CD4-positive, alpha-beta T cell (primary cell): ENCODE results near the gene MITF. TPM values are rescaled to one million over a fixed set of nuclear protein-coding genes. Genes with fewer than 3 reads are reported as not detected.

Experiments used
- ATAC-seq: fragments of 200-7000 bp; cut with Tn5 transposase; one replicate; pipeline ENCODE4 v1.10.0; 2022; ENCODE audit warnings: mild to moderate bottlenecking; ENCODE audit not compliant: poor library complexity
- CTCF ChIA-PET: fragments of 350-600 bp; sonication (Branson Sonifier 250); formaldehyde crosslinking; loops from one replicate; lab custom pipeline; 2021; ENCODE audit warnings: antibody characterized with exemption, inconsistent platforms; lab: Charles Lee
- POLR2A ChIA-PET: fragments of 350-600 bp; sonication (Branson Sonifier 250); formaldehyde crosslinking; loops from one replicate; lab custom pipeline; 2021; ENCODE audit warnings: antibody characterized with exemption, inconsistent platforms; lab: Charles Lee
- DNase-seq, 14 experiments: peaks; one replicate each; pipeline ENCODE4 v3.0.0-alpha.2; 2013 to 2020; ENCODE audit warnings: mixed read lengths in 2 of 14
- H3K27ac ChIP-seq, 2 donors: one replicate each; pipeline versions ENCODE4 v1.5.1 to v1.7.0; 2013; ENCODE audit warnings: low read length in 2 of 2, low read depth in 1 of 2, mild to moderate bottlenecking in 1 of 2
- H3K27me3 ChIP-seq, 2 experiments: 1 replicate in 1 of 2; 2 replicates in 1 of 2; pipeline versions ENCODE4 v1.6.1 to v1.7.0; 2013; ENCODE audit warnings: low read length in 2 of 2, control low read depth in 1 of 2, mild to moderate bottlenecking in 1 of 2, moderate library complexity in 1 of 2; ENCODE audit not compliant: insufficient read depth in 2 of 2, control insufficient read depth in 1 of 2
- H3K36me3 ChIP-seq: one replicate; pipeline ENCODE4 v1.6.1; 2013; ENCODE audit warnings: low read length, control low read depth; ENCODE audit not compliant: insufficient read depth
- H3K4me1 ChIP-seq: one replicate; pipeline ENCODE4 v1.6.1; 2013; ENCODE audit warnings: low read length, control low read depth; ENCODE audit not compliant: insufficient read depth
- H3K4me3 ChIP-seq: one replicate; pipeline ENCODE4 v1.5.1; 2013; ENCODE audit warnings: mild to moderate bottlenecking, low read length, moderate library complexity
- H3K9me3 ChIP-seq, 2 experiments: 1 replicate in 1 of 2; 2 replicates in 1 of 2; pipeline versions ENCODE4 v1.6.1 to v1.7.0; 2013; ENCODE audit warnings: low read length in 2 of 2, mild to moderate bottlenecking in 2 of 2, control low read depth in 1 of 2, moderate library complexity in 1 of 2; ENCODE audit not compliant: control insufficient read depth in 1 of 2, insufficient read depth in 1 of 2
- H3K27ac Mint-ChIP-seq: one replicate; pipeline ENCODE4 v1.8.0; 2020; ENCODE audit warnings: mixed read lengths
- H3K27me3 Mint-ChIP-seq: one replicate; pipeline ENCODE4 v1.8.0; 2021; ENCODE audit warnings: mixed read lengths
- H3K36me3 Mint-ChIP-seq: one replicate; pipeline ENCODE4 v1.8.0; 2021; ENCODE audit warnings: low read depth, mixed read lengths
- H3K4me1 Mint-ChIP-seq: one replicate; pipeline ENCODE4 v1.8.0; 2021; ENCODE audit warnings: low read depth, mixed read lengths
- H3K4me3 Mint-ChIP-seq: one replicate; pipeline ENCODE4 v1.8.0; 2020; ENCODE audit warnings: mild to moderate bottlenecking, mixed read lengths
- H3K9me3 Mint-ChIP-seq: one replicate; pipeline ENCODE4 v1.8.0; 2020; ENCODE audit warnings: mixed read lengths
- CTCF ChIP-seq: fragments of 200-600 bp; IDR thresholded peaks from one replicate; pipeline ENCODE4 v1.8.0; 2022; ENCODE audit warnings: antibody characterized with exemption, mild to moderate bottlenecking
- intact Hi-C, 2 experiments: fragments of 100-400 bp; cut with DNase I in 1 of 2; cut with micrococcal nuclease in 1 of 2; formaldehyde crosslinking; loops; one replicate each; pipeline versions ENCODE4 v1.15.1 to v1.9.0; 2023 to 2025; cut with DNase I, micrococcal nuclease
- polyA plus RNA-seq, 2 donors: library from polyadenylated mRNA; unstranded; fragments of 120-200 nt; gene quantifications; one replicate each; pipeline ENCODE4 v1.2.1, GENCODE V29; 2013
- total RNA-seq, 174 experiments: library from RNA in 2 of 174; stranded (reverse) in 2 of 174; gene quantifications; one replicate each; pipeline ENCODE4 v1.2.3 and lab custom pipeline; 2021 to 2026

The MITF gene
- total RNA-seq (not detected), total RNA-seq (lab: John Stamatoyannopoulos, UW) (0 to 7.5 (median 0.18) reads per million in 172 experiments)
- 0.44 TPM for polyA plus RNA-seq (2013, experiment 1 of 2)
- 0.65 TPM for polyA plus RNA-seq (2013, experiment 2 of 2)

- Histone ChIP-seq H3K4me1 (peaks cover 9% of the 10 kb centered on the region), H3K4me3 (peak within 1 kb of the TSS; percentile 27), H3K9me3 (no peaks in the 10 kb centered on the region), H3K36me3 (no peaks in the 10 kb centered on the region), H3K27ac (no peak within 1 kb of the TSS), H3K27me3 (peaks cover 10 to 43% of the 10 kb centered on the region in 2 experiments)
- no peak for TF ChIP-seq CTCF
- peaks cover 13% of the 10 kb centered on the region for H3K4me1 Mint-ChIP-seq
- CTCF ChIA-PET = no interaction called here
- POLR2A ChIA-PET = no interaction called here
- DNase-seq (peak in 4 of 14 experiments; percentile 7 to 57 (median 34)), ATAC-seq (no peak)
- peaks cover 77% of the 10 kb centered on the region for H3K27me3 Mint-ChIP-seq
- intact Hi-C loops = no loop called here
- no peaks in the 10 kb centered on the region for H3K36me3 Mint-ChIP-seq
- H3K27ac Mint-ChIP-seq = no peak within 1 kb of the TSS
- H3K4me3 Mint-ChIP-seq = no peak within 1 kb of the TSS
- H3K9me3 Mint-ChIP-seq = no peaks in the 10 kb centered on the region
Measured at GRCh38 chr3:69739204-69740102, at the start of gene MITF. Gene MITF, plus strand, starts transcription at chr3:69739464. Its CDS starts 134 bp downstream, at chr3:69739598.

GRCh38 chr3:69691860-69692259 is 47.4 kb upstream of the MITF start:
- no peak overlapping the region for H3K27ac ChIP-seq
- no peak overlapping the region for H3K27ac Mint-ChIP-seq
- POLR2A ChIA-PET = no interaction called here
- H3K36me3 ChIP-seq = no peaks in the 10 kb centered on the region
- CTCF ChIA-PET = no interaction called here
- peaks cover 6% of the 10 kb centered on the region for H3K27me3 Mint-ChIP-seq
- TF ChIP-seq CTCF = no peak
- H3K27me3 ChIP-seq = no peaks in the 10 kb centered on the region
- DNase-seq (no peak), ATAC-seq (no peak)
- intact Hi-C loops = no loop called here
- H3K9me3 Mint-ChIP-seq = no peaks in the 10 kb centered on the region
- H3K9me3 ChIP-seq = no peaks in the 10 kb centered on the region
- H3K4me3 ChIP-seq = no peak overlapping the region
- H3K4me3 Mint-ChIP-seq = no peak overlapping the region
- no peaks in the 10 kb centered on the region for H3K4me1 Mint-ChIP-seq
- H3K36me3 Mint-ChIP-seq = no peaks in the 10 kb centered on the region
- H3K4me1 ChIP-seq = no peaks in the 10 kb centered on the region

- H3K4me1 Mint-ChIP-seq = no peaks in the 10 kb centered on the region
- H3K4me3 ChIP-seq = no peak overlapping the region
- TF ChIP-seq CTCF = no peak
- H3K27me3 ChIP-seq = no peaks in the 10 kb centered on the region
- H3K36me3 Mint-ChIP-seq = no peaks in the 10 kb centered on the region
- no peak overlapping the region for H3K4me3 Mint-ChIP-seq
- DNase-seq = no peak
- no peaks in the 10 kb centered on the region for H3K9me3 Mint-ChIP-seq
- no peaks in the 10 kb centered on the region for H3K4me1 ChIP-seq
- no peaks in the 10 kb centered on the region for H3K9me3 ChIP-seq
- intact Hi-C loops = no loop called here
- no peaks in the 10 kb centered on the region for H3K36me3 ChIP-seq
- POLR2A ChIA-PET = no interaction called here
- H3K27ac ChIP-seq = no peak overlapping the region
- H3K27ac Mint-ChIP-seq = no peak overlapping the region
- H3K27me3 Mint-ChIP-seq = peaks cover 6% of the 10 kb centered on the region
- no peak for ATAC-seq
- CTCF ChIA-PET = no interaction called here
Measured at GRCh38 chr3:69692761-69693160, 46.5 kb upstream of the MITF start.
